HG03025 (cell line): ENCODE data around the gene PRSS22.

Source experiments
- ATAC-seq: cut with Tn5 transposase; IDR thresholded peaks from one replicate; pipeline ENCODE4 v1.9.1; 2021; ENCODE audit warnings: mild to moderate bottlenecking, moderate library complexity; ENCODE audit not compliant: unreplicated experiment, low FRiP score

Gene PRSS22

DNA sequence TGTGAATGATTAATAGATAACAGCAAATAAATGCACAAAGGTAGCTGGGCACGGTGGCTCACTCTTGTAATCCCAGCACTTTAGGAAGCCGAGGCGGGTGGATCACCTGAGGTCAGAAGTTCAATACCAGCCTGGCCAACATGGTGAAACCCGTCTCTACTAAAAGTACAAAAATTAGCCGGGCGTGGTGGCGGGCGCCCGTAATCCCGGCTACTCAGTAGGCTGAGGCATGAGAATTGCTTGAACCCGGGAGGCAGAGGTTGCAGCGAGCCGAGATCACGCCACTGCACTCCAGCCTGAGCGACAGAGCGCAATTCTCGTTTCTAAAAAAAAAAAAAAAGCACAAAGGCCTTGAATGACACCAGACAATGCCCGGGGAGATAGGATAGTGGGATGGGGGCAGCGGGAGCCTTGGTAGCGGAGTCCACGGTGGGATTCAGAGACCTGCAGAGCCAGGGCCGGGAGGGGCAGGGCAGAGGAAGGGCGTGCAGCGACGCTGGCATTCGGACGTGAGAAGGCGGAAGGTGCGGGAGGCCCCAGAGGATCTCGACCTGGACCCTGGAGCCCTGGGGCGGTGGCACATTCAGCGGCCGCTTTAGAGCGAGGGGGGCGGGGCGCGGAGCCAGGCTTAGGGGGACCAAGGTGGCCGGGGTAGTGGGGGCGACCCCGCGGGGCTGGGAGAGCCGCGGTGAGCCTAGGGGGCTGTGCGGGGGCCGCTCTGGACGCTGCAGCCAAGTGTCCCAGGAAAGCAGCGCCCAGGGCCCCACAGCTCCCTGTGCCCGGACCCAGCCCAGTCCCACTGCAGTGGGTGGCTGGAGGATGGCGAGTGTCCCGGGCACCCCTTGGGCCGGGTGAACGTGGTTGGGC, 24.0 kb upstream of the PRSS22 start:
- no peak for ATAC-seq

DNA sequence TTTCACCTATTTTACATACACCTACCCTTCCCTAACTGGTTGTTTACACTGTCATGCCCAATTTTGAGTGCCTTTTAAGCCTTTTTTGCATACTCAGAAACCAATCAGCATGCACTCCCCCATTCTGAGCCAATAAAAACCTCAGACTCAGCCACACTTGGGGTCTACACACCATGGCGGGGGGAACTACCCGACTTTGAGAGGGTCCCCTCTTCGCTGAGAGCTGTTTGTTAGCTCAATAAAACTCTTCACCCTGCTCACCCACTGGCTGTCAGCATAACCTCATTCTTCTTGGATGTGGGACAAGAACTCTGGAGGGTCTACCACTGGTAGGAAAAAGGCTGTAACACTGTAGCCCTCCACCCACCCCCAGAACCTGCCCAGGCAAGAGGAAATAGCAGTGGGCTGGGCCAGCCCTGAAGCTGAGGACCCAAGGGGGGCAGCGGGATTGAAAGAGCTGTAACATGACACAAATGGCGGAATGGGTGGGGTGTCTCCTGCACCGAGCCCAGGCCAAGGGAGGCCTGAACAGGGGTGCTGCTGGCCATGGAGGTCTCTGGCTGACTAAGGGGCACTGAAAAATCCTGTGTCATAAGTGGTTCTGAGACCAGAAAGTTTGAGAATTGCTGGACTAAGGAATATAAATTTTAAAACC, 22.0 kb upstream of the PRSS22 start:
- ATAC-seq = no peak

DNA sequence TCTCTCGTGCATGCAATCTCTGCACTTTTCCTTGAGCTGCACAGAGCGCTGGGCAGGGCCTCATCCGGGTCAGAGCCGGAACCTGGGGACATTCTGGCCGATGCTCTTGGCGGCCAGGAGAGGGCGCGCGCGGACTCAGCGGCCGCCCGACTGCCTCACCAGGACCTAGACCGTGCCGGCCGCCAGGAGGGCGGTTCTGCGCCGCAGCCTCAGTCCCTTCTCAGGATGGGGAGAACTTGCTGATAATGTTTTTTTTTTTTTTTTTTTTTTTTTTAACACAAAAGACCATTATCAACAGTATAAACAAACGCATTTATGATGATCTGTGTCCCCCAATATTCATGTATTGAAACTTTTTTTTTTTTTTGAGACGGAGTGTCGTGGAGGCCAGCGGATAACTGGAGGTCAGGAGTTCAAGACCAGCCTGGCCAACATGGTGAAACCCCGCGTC, 17.0 kb upstream of the PRSS22 start:
- no peak for ATAC-seq

DNA sequence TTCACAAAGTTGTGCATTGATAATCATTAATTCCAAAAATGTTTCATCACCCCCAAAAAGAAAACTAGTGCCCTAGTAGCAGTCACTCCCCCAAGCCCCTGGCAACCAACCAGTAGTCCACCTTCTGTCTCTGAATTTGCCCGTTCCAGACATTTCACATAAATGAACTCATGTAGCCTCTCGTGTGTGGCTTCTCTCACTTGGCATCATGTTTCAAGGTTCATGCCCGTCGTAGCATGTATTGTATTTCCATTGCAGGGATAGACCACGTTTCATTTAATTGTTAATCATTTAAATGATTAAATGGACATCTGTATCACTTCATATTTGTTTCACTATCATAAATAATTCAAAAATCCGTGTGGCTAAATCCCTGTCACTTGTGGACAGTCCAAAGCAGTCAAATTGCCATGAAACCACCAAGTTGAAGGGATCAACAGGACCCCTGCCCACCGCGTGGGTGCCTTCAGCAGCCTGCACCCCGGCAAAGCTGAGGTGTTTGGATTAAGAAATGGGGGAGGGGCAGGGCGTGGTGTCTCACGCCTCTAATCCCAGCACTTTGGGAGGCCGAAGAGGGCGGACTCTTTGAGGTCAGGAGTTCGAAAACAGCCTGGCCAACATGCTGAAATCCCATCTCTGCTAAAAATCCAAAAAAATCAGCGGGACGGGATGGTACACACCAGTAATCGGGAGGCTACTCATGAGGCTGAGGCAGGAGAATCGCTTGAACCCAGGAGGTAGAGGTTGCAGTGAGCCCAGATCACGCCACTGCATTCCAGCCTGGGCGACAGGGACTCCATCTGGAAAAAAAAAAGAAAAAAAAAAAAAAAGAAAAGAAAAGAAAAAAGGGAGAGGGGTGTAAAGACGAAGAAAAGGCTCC, 16.3 kb upstream of the PRSS22 start:
- no peak for ATAC-seq

DNA sequence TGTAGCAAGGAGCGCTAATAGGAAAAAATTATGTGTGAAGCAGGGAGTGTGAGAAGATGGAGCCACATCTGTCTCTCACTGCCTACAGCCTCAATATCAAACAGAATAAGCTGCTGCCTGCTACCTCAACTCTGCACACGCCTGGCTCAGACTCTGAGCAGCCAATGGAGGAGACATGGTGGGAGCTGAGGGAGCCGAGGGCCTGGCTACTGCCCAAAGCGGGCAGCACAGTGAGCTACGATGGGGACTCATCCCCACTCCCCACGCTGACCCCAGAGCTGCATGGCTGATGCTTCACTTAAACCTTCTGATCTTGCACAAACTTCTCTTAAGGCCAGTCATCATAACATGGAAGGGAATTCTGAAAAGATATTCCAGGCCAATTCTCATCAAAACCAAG, 14.0 kb upstream of the PRSS22 start:
- no peak for ATAC-seq

DNA sequence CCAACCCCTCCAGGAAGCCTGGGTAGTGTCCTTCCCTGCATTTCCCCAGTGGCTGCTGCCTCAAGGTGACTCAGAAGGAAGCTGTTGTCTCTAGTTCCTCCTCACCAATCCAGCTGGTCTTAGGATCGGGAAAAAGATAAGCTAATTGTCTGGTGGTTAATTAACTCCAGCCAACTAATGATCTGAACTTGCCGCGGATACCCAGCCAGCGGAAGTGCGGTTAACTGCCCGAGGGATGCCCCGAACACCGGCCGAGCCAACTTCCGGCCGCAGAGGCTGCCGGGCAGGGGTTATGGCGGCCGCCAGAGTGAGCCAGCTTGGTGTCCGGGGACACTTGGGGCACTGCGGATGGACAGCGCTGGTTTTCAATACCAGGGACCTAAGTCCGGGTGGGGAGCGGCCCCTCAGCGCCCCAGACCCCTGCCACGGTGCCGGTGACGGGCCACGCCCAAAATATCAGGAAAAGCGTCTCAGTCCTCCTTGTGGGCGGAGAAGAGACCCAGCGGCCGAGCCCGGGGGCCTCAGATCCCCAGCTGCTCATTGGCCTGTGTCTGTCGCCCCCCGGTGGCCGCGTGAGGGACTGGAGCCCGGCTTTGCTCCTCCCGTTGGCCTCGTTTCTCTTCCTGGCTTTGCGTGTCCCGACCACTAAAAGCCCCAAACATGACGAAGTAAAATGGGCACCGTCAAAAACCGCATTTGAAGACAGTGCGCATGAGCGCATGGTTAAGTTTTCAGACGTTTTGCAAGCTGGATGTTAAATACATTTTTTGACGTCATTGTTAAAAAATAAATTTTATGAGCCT, 10.2 kb upstream of the PRSS22 start:
- peak; percentile 78 for ATAC-seq

DNA sequence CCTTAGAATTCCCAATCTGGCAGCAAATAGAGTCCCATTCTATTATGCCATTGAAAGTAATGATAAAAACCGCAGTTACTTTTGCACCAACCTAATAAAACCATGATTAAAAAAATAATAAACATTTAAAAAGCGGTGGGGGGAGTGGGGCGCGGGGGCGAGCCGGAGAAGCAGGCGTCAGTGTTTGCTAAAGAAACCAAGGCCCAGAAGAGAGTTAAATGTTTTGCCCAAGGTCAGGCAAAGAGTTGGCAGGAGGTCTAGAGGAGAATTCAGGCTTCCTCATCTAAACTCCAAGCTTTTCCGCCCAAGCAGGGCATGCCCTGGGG, 9.7 kb upstream of the PRSS22 start:
- ATAC-seq = no peak

DNA sequence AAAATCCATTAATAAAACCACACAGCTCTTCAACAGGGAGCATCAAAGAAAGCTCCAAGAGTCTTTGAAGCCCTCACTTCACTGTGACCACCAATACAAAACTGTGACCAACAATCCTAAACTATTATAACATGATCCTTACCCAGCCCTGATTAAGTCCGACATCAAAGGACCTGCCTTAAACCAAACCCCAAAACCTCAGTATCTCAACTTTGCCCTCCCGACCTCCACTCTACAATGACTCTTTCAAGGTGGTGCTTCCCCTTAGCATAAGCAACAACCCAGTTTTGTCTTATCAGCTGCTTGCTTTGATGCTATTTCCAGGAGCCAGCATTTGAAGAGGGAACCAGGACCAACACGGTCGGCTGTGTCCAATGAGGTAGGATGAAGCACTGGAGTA, 8.5 kb upstream of the PRSS22 start:
- ATAC-seq = no peak

DNA sequence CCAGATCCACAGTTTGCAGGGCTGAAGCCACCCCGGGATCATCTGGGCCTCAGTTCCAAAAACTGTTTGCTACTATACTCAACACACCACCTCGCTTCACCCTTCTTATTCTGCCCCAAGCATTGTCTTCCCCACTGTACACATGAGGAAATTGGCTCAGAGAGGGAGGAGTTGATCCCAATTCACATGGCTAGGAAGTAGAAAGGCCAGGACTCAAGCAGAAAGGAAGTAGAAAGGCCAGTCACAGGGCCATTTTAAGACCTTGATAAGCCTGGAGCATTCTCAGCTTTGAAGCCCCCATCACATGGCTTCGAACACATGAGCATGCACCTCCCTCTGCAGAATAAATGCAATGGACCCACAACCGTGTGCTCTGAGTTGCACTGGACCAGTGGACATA, 7.7 kb upstream of the PRSS22 start:
- ATAC-seq = no peak

DNA sequence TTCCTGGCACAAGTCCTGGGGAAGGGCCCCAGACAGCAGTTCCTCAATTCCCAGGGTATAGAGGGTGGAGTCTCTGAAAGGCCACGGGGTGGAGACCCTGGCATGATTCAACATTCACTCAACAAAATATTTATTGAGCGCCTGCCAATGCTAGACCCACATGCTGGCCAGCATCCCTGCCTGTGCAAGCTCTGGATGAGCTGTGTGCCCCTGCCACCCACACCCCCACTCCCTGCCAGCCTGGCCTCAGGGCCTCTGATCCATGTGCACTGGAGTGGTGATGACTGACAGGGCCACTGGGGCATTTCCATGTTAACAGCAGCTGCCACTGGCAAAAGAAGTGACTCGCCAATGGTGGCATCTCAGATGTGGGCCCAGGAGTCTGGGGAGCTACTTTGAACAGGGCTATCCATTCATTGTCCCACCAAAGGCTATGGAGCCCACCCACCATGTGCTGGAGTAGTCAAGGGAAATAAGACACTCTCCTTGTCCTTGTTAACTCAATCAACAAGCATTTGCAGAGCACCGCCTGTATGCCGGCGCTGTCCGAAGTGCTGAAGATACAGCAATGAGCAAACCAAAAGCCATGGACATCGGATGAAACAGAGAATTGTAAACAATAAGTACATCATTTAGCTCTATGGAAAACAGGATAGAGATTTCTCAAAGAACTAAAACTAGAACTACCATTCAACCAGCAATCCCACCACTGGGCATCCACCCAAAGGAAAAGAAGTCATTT, 3.0 kb upstream of the PRSS22 start:
- no peak for ATAC-seq

DNA sequence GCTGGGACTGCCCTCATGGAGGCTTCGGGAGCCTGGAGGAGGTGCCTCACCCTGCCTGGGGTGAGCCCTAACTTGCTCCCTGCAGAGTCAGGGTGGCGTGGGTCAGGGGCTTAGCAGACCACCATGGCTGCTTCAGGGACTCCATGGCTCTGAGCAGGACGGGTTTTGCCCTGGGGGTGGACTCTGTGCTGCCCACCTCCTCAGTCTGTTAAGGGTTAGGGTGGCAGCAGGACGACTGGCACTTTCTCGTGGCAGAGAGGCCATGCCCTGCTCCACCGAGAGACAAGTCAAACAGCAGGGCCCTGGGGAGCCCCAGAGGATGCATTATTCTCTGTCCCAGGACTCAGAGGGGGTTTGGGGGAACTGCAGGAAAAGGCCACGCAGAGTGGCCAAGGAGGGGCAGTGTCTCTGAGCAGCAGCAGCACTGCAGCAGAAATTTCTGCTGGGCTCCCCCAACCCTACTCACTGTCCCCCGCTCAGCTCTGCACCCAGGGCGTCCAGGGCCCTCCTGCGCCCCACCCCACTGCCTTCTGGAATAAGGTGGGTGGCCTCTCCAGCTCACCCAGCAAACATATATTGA, 1.8 kb upstream of the PRSS22 start:
- no peak for ATAC-seq

DNA sequence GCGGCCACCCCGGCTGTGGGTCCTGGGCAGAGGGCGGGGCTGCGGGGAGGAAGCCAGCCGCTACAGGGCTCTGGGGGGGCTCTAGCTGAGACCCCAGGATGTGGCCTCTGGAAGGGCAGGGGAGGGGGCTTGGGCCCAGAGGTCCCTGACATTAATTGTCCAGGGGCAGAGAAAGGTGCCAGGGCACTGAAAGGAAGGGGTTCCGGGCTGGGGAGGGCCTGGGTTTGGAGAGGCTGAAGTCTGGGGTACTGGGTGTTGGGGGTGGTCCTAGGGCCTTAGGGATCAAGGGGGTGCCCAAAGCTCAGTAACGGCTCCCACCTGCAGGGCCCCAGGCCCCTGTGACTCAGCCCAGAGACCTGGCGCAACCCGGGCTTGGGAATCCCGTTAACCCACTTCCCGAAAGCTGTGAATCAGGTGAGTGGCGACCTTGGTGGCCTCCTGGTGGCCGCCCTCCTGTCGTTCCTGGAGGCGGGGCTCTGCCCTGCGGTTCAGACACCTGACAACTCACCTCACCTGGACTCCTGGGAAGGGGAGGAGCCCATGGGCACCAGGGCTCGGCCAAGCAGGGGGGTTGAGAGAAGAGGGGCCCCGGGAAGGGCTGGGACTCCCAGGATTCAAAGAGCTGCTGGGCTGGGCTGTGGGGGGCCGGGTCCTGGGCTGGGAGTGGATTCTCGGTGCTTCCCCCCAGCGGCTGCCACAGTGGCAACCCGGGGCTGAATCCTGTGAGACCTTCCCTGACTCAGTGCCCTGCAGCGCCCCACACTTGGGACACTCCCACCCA, 465 bp upstream of the PRSS22 start:
- no peak for ATAC-seq

DNA sequence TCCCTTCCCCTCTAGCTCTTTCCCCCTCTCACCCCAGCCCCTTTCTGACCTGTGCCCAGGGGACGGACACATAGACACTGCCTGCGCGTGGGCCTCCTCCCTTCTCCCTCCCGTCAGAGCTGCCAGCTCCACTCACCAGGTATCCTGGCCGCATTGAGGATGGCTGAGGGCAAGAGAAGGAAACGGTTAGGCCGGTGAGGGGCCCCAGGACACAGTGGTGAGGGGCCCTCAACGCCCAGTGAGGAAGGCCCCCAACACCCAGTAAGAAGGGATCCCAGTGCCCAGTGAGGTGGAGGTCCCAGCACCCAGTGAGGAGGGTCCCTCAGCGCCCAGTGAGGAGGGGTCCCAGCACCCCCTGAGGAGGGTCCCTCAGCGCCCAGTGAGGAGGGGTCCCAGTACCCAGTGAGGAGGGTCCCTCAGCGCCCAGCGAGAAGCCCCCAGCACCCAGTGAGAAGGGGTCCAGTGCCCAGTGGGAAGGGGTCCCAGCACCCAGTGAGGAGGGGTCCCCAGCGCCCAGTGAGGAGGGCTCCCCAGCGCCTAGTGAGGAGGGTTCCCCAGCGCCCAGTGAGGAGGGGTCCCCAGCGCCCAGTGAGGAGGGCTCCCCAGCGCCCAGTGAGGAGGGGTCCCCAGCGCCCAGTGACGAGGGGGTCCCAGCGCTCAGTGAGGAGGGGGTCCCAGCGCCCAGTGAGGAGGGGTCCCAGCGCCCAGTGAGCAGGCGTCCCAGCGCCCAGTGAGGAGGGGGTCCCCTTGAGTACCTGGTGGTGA, 1.1 kb downstream of the PRSS22 start:
- no peak for ATAC-seq

DNA sequence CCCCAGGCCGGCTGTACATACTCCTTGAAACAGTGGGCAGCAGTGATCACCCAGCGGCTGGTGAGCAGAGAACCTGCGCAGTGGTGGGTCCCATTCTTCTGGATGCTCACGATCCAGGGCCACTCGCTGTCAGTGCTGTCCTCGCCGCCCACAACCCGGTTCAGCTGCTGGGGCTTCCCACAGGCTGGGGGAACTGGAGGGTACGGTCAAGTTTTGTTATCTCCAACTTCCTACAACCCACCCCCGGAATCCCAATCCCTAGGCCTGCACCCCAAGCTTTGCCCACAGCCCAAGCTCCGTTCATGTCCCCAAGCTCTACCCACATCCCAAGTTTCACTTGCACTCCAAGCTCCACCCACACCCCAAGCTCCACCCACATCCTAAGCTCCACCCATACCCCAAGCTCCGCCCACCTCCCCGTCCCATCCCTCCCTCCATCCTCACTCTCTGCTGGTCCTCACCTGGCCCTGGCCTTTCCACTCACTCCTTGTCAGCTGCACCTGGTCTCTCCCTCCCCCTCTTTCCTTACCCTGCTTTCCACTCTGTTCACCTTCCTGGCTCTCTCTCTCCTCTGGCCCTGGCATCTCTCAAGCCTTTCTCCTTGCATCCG, 1.8 kb downstream of the PRSS22 start:
- no peak for ATAC-seq

DNA sequence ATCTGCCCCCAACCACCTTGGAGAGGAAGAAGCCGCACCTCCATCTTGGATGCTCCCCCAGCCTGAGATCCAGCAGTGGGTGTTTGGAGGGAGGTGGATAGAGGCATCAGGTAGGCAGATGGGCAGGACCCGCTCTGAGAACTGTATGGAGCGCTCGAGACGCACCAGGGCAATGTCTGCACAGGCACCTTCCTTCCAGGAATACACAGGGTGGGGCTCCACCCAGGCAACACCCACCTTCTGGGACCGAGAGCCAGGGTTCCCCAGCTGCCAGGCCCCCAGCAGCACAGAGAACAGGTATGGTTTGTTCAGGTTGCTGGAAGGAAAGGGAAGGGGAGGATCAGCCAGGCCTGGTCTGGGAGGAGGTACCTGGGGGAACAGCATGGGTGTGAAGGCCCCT, 2.4 kb downstream of the PRSS22 start:
- no peak for ATAC-seq

DNA sequence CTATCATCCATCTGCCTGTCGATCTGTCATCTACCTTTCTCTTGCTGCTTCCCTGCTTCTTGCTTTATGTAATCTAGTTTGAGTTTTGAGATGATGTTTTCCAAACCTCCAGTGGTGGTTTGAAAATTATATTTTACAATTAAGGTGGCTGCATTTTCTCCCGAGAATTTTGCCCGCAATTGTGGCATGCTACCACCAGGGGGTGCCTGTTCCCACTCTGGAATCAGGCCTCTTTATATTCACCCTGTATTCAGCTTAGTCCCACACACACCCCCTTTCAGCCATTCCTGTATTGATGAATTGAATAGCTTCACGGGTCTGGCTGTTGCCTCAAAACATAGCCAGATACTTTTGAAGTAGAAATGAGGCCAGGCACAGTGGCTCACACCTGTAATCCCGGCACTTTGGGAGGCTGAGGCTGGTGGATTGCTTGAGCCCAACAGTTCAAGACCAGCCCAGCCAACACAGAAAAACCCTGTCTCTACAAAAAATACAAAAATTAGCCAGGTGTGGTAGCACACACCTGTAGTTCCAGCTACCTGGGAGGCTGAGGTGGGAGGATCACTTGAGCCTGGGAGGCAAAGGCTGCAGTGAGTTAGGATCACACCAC, 3.2 kb downstream of the PRSS22 start:
- no peak for ATAC-seq

DNA sequence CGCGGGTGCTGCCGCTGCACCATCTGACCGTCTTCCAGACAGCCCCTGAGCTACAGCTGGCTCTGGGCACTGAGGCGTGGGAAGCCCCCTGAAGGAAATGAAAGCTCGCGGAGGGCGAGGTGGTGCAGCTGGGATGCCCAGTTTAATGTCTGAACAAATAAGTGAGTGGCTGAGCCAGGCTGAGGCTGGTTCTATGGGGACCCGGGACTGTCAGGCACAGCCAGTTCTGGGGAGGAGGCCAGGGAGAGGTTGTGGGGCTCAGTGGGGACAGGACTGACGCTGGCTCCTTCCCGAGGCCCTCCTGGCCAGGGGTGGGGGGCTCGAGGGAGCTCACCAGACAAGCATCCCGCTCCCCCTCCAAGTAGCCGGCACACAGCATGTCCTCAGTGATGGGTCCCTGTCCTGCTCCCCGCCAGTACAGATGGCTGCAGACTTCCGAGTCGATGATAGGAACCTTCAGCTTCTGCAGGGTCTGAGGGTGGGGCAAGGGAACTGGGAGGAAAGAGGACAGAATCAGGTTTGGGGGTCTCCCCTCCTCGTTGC, 4.4 kb downstream of the PRSS22 start:
- ATAC-seq = no peak
